WI38 (cell line): ENCODE results near the gene KHDC4.

Experiments used
- H3K4me3 ChIP-seq: 2 replicates; pipeline ENCODE4 v1.5.1; 2011; ENCODE audit warnings: low read depth, mild to moderate bottlenecking, control low read depth, low read length
- CTCF ChIP-seq: IDR thresholded peaks from 2 replicates; pipeline ENCODE4 v1.5.1; 2012; ENCODE audit warnings: low read depth, mild to moderate bottlenecking, control low read depth, low read length

The KHDC4 gene

GRCh38 chr1:155929057-155929456 lies 5.2 kb downstream of the KHDC4 start:
- TF ChIP-seq CTCF: no peak
- H3K4me3 ChIP-seq: no peak overlapping the region

- no peak overlapping the region for H3K4me3 ChIP-seq
- TF ChIP-seq CTCF: no peak
These were observed 8.7 kb downstream of the KHDC4 start for GRCh38 chr1:155925506-155925905.

GRCh38 chr1:155920717-155921116 lies 13.5 kb downstream of the KHDC4 start:
- H3K4me3 ChIP-seq: no peak overlapping the region
- no peak for TF ChIP-seq CTCF

- no peak overlapping the region for H3K4me3 ChIP-seq
- no peak for TF ChIP-seq CTCF
These were observed 14.4 kb downstream of the KHDC4 start for GRCh38 chr1:155919801-155920200.

- TF ChIP-seq CTCF: no peak
- no peak overlapping the region for H3K4me3 ChIP-seq
These were observed 15.6 kb downstream of the KHDC4 start for GRCh38 chr1:155918660-155919059.

GRCh38 chr1:155913969-155914757 lies 20.1 kb downstream of the KHDC4 start:
- no peak overlapping the region for H3K4me3 ChIP-seq
- no peak for TF ChIP-seq CTCF

GRCh38 chr1:155912056-155912536 lies 22.1 kb downstream of the KHDC4 start:
- TF ChIP-seq CTCF: no peak
- no peak overlapping the region for H3K4me3 ChIP-seq
